GM12878 (cell line): ENCODE data around the gene ATP5PB. TPM values are rescaled to one million over a fixed set of nuclear protein-coding genes. Genes with fewer than 3 reads are reported as not detected.

Source experiments
- ATAC-seq: fragments of 200-7000 bp; cut with Tn5 transposase; 3 replicates; pipeline ENCODE4 v1.9.1; 2020; ENCODE audit warnings: mild to moderate bottlenecking, moderate library complexity
- BruUV-seq: library from RNA; stranded (reverse); fragments of 400-500 nt; replicated peaks from 2 replicates; lab custom pipeline; 2021; lab: Mats Ljungman, UMichigan
- CTCF ChIA-PET: fragments of 300-600 bp; sonication (Branson Sonifier 250); formaldehyde crosslinking; extraction: SDS; loops from one replicate; lab custom pipeline; 2021; ENCODE audit warnings: inconsistent platforms; lab: Yijun Ruan, JAX
- POLR2A ChIA-PET: fragments of 350-600 bp; formaldehyde crosslinking; extraction: SDS; loops from one replicate; lab custom pipeline; 2021; ENCODE audit warnings: inconsistent platforms; lab: Charles Lee
- RAD21 ChIA-PET: fragments of 300-600 bp; sonication (Branson Sonifier 250); formaldehyde crosslinking; loops from one replicate; lab custom pipeline; 2023; ENCODE audit warnings: antibody characterized with exemption; ENCODE audit not compliant: unreplicated experiment; lab: Charles Lee
- SMC1A ChIA-PET: fragments of 300-600 bp; sonication (Branson Sonifier 250); formaldehyde crosslinking; loops from one replicate; lab custom pipeline; 2023; ENCODE audit not compliant: unreplicated experiment, uncharacterized antibody; lab: Charles Lee
- DNase-seq: peaks from one replicate; pipeline ENCODE4 v3.0.0-alpha.2; 2011; ENCODE audit warnings: low read depth, low spot score
- FAIRE-seq: peaks from 3 replicates; lab custom pipeline; 2011; peaks lifted over from hg19 to GRCh38; lab: Jason Lieb, UNC
- H2AFZ ChIP-seq: 2 replicates; pipeline ENCODE4 v1.6.0; 2011; ENCODE audit warnings: low read depth, low read length, control low read depth; ENCODE audit not compliant: control insufficient read depth
- H3K27ac ChIP-seq: 2 replicates; pipeline ENCODE4 v1.5.1; 2011; ENCODE audit warnings: control low read depth; ENCODE audit not compliant: control insufficient read depth, insufficient read depth
- H3K27me3 ChIP-seq, 2 experiments: replicated peaks in 1 of 2; 2 replicates each; pipeline versions ENCODE4 v1.6.0 to v1.6.1; 2011; ENCODE audit warnings: low read length in 1 of 2; ENCODE audit not compliant: control insufficient read depth in 2 of 2, insufficient read depth in 2 of 2
- H3K36me3 ChIP-seq, 2 experiments: 2 replicates each; pipeline ENCODE4 v1.5.1; 2011; ENCODE audit warnings: low read length in 1 of 2; ENCODE audit not compliant: control insufficient read depth in 2 of 2, insufficient read depth in 2 of 2
- H3K4me1 ChIP-seq: 2 replicates; pipeline ENCODE4 v1.6.1; 2011; ENCODE audit warnings: mild to moderate bottlenecking, low read length, moderate library complexity, mixed read lengths; ENCODE audit not compliant: control insufficient read depth, insufficient read depth
- H3K4me2 ChIP-seq: 2 replicates; pipeline ENCODE4 v1.6.0; 2011; ENCODE audit warnings: control low read depth; ENCODE audit not compliant: control insufficient read depth, insufficient read depth
- H3K4me3 ChIP-seq: fragments of 200-600 bp; sonication (generic); 2 replicates; pipeline ENCODE4 v1.5.1; 2016
- H3K79me2 ChIP-seq: 2 replicates; pipeline ENCODE4 v1.6.0; 2011; ENCODE audit warnings: low read length; ENCODE audit not compliant: control insufficient read depth, insufficient read depth
- H3K9ac ChIP-seq: 2 replicates; pipeline ENCODE4 v1.8.0; 2011; ENCODE audit warnings: low read length, control low read depth, mixed read lengths; ENCODE audit not compliant: control insufficient read depth, insufficient read depth
- H3K9me3 ChIP-seq: replicated peaks from 3 replicates; pipeline ENCODE4 v1.5.1; 2011; ENCODE audit warnings: mild to moderate bottlenecking, low read length; ENCODE audit not compliant: control insufficient read depth, insufficient read depth
- H4K20me1 ChIP-seq: 2 replicates; pipeline ENCODE4 v1.6.0; 2011; ENCODE audit not compliant: control insufficient read depth, insufficient read depth
- DPF2 ChIP-seq: fragments of 450-650 bp; IDR thresholded peaks from 2 replicates; pipeline ENCODE4 v1.6.1; 2017; ENCODE audit warnings: mild to moderate bottlenecking
- EP300 ChIP-seq, 2 experiments: fragments of 150-350 bp in 1 of 2; IDR thresholded peaks; 2 replicates each; pipeline ENCODE4 v1.6.1; 2011 to 2012; ENCODE audit warnings: low read depth in 2 of 2, low read length in 2 of 2, borderline replicate concordance in 1 of 2, improper control_type of control experiment in 1 of 2, inconsistent platforms in 1 of 2; ENCODE audit not compliant: control insufficient read depth in 1 of 2
- IRF3 ChIP-seq: fragments of 450-650 bp; IDR thresholded peaks from 2 replicates; pipeline ENCODE4 v1.6.1; 2014; ENCODE audit warnings: mild to moderate bottlenecking
- IRF5 ChIP-seq: fragments of 450-650 bp; IDR thresholded peaks from 2 replicates; pipeline ENCODE4 v1.6.1; 2017; ENCODE audit warnings: borderline replicate concordance
- NR2F1 ChIP-seq: fragments of 450-650 bp; conservative IDR thresholded peaks from 2 replicates; pipeline ENCODE4 v1.6.1; 2017; ENCODE audit warnings: mild to moderate bottlenecking
- PKNOX1 ChIP-seq: fragments of 450-650 bp; IDR thresholded peaks from 2 replicates; pipeline ENCODE4 v1.6.1; 2016; ENCODE audit warnings: mild to moderate bottlenecking
- POLR2AphosphoS2 ChIP-seq: IDR thresholded peaks from 2 replicates; pipeline ENCODE4 v1.6.1; 2011; ENCODE audit warnings: low read depth, mild to moderate bottlenecking, low read length, improper control_type of control experiment, moderate library complexity
- STAT3 ChIP-seq: IDR thresholded peaks from 2 replicates; pipeline ENCODE4 v1.6.1; 2011; ENCODE audit warnings: low read depth, low read length, improper control_type of control experiment
- WRNIP1 ChIP-seq: IDR thresholded peaks from 2 replicates; pipeline ENCODE4 v1.6.1; 2011; ENCODE audit warnings: low read depth, low read length, improper control_type of control experiment, borderline replicate concordance
- WGBS: methylation state at CpG from one replicate; pipeline ENCODE4 v1.1.6; 2016; ENCODE audit warnings: low lambda C conversion rate; ENCODE audit not compliant: insufficient replicate concordance, insufficient coverage; ENCODE audit errors: missing lambda C conversion rate; 5-methylcytosine and 5-hydroxymethylcytosine counted together
- in situ Hi-C: fragments of 300-500 bp; cut with MboI; formaldehyde crosslinking; loops from 9 replicates; pipeline ENCODE4 v1.14.3; 2018; ENCODE audit warnings: mixed read lengths
- intact Hi-C: fragments of 100-400 bp; cut with micrococcal nuclease; formaldehyde crosslinking; loops from one replicate; pipeline ENCODE4 v1.14.2; 2022; ENCODE audit not compliant: unreplicated experiment
- polyA plus RNA-seq, 11 experiments: library from polyadenylated mRNA; depleted of rRNA in 4 of 11; unstranded in 6 of 11; stranded (reverse) in 5 of 11; fragments of >200 nt; fragmentation: Nextera tagmentation in 4 of 11; fragmentation: Illumina TruSeq in 1 of 11; extraction: Ambion mirVana in 4 of 11; extraction: Trizol in 1 of 11; gene quantifications; 1 replicate in 1 of 11; 2 replicates in 10 of 11; pipeline versions ENCODE4 v1.2.1 to v1.2.3, GENCODE V29; 2011 to 2016; ENCODE audit warnings: inconsistent platforms in 2 of 11, missing spikeins in 2 of 11, low read depth in 1 of 11
- total RNA-seq, 4 experiments: library from RNA; depleted of rRNA in 3 of 4; stranded (reverse); fragments of >200 nt in 3 of 4; fragmentation: Illumina TruSeq in 1 of 4; extraction: Trizol in 1 of 4; gene quantifications; 2 replicates each; pipeline versions ENCODE4 v1.2.1 to v1.2.3, GENCODE V29; 2013 to 2021

Gene ATP5PB
- total and polyA plus RNA-seq, 10 of the 15 experiments (the other 5 are each of a cell fraction or from before 2014, with no cell fraction given) = 380 to 1,760 (median 677) TPM

GRCh38 chr1:111474521-111474920 is 25.3 kb downstream of the ATP5PB start:
- DNase-seq (no peak), ATAC-seq (no peak), FAIRE-seq (no peak)
- WGBS = 98% methylated on average over 4 of the region's 4 CpGs
- Histone ChIP-seq H2AFZ (no peak overlapping the region), H3K4me2 (no peak overlapping the region), H4K20me1 (no peaks in the 10 kb centered on the region), H3K27ac (no peak overlapping the region), H3K9ac (no peak overlapping the region), H3K4me3 (no peak overlapping the region), H3K79me2 (no peaks in the 10 kb centered on the region), H3K9me3 (no peaks in the 10 kb centered on the region; the same call in 2 of the 3 replicates), H3K4me1 (peaks cover 43% of the 10 kb centered on the region), H3K27me3 (no peaks in the 10 kb centered on the region), H3K36me3 (0 out of 4 replicates have a peak, but pooled peaks cover 0 to 3% of the 10 kb centered on the region in 2 experiments)
- ChIA-PET RAD21 (interaction anchor here (0.8 to 5.5 kb wide), 2 partner anchors 26 to 32 kb away, joined by 3 to 48 read pairs; partner anchors contain the start of gene WDR77), POLR2A (no interaction called here), CTCF (interaction anchor here (1.7 to 8.7 kb wide), 3 partner anchors 12 to 293 kb away, joined by 4 to 119 read pairs (median 59); no protein-coding TSS in a partner anchor), SMC1A (interaction anchor here (0.9 to 12.1 kb wide), 5 partner anchors 24 to 228 kb away, joined by 3 to 128 read pairs (median 3); no protein-coding TSS in a partner anchor)
- intact Hi-C loops (loop anchor here (10.0 kb wide), 2 partner anchors 60 to 250 kb away; partner anchors contain the start of gene CHI3L2), in situ Hi-C loops (no loop called here)
- no peak for TF ChIP-seq IRF5
- TF ChIP-seq NR2F1 = no peak
- no peak for TF ChIP-seq STAT3
- TF ChIP-seq IRF3 = no peak
- no peak for TF ChIP-seq PKNOX1
- no peak for TF ChIP-seq EP300 (IDR thresholded peaks at IDR 0.05; ENCODE audit: borderline replicate concordance in 1 of 2, control insufficient read depth in 1 of 2, low read depth in 2 of 2, low read length in 2 of 2)
- TF ChIP-seq DPF2 = no peak
- TF ChIP-seq WRNIP1 = no peak
- TF ChIP-seq POLR2AphosphoS2 = no peak
- no TSS peak for BruUV-seq
